GM13977 (cell line): ENCODE measurements around the gene AFF3.

Source experiments
- DNase-seq: peaks from one replicate; pipeline ENCODE4 v3.0.0; 2012; ENCODE audit warnings: low spot score
- CTCF ChIP-seq: IDR thresholded peaks from 2 replicates; pipeline ENCODE4 v1.5.1; 2012; ENCODE audit warnings: mild to moderate bottlenecking, control low read depth; ENCODE audit not compliant: insufficient read depth; ENCODE audit errors: extremely low read depth, missing control alignments
- in situ Hi-C: fragments of 300-500 bp; cut with MboI; formaldehyde crosslinking; loops from one replicate; pipeline ENCODE4 v1.12.0; 2022; ENCODE audit warnings: low sequenced_read_pairs, low pct_unique_long_range_greater_than_20kb, mixed read lengths, inconsistent platforms; ENCODE audit not compliant: unreplicated experiment

AFF3 gene

GRCh38 chr2:100126897-100127401 lies 15.4 kb downstream of the AFF3 start:
- no peak for DNase-seq
- in situ Hi-C loops, result no loop called here
- no peak for TF ChIP-seq CTCF

- DNase-seq, result no peak
- in situ Hi-C loops, result no loop called here
- no peak for TF ChIP-seq CTCF
Observed at GRCh38 chr2:100126201-100126600, 16.2 kb downstream of the AFF3 start.

- TF ChIP-seq CTCF, result no peak
- in situ Hi-C loops, result no loop called here
- no peak for DNase-seq
Observed at GRCh38 chr2:100125626-100126025, 16.8 kb downstream of the AFF3 start.

GRCh38 chr2:100124761-100125160 lies 17.6 kb downstream of the AFF3 start:
- in situ Hi-C loops, result no loop called here
- no peak for TF ChIP-seq CTCF
- DNase-seq, result no peak

- no peak for DNase-seq
- in situ Hi-C loops, result no loop called here
- no peak for TF ChIP-seq CTCF
Observed at GRCh38 chr2:100121124-100121718, 21.2 kb downstream of the AFF3 start.

GRCh38 chr2:100119235-100119634 lies 23.2 kb downstream of the AFF3 start:
- in situ Hi-C loops, result no loop called here
- TF ChIP-seq CTCF, result no peak
- no peak for DNase-seq
